Endothelial cell of umbilical vein (primary cell): ENCODE measurements around the gene VEGFC. TPM values are rescaled to one million over a fixed set of nuclear protein-coding genes. Genes with fewer than 3 reads are reported as not detected.

Experiments used
- BruUV-seq: library from RNA; stranded (reverse); fragments of 400-500 nt; replicated peaks from 2 replicates; lab custom pipeline; 2021; lab: Mats Ljungman, UMichigan
- CTCF ChIA-PET: fragments of 300-600, 350-600 bp; sonication (Branson Sonifier 250); formaldehyde crosslinking; loops from one replicate; lab custom pipeline; 2021; ENCODE audit warnings: antibody characterized with exemption, inconsistent platforms; lab: Charles Lee
- POLR2A ChIA-PET: fragments of 300-600, 350-600 bp; sonication (Branson Sonifier 250); formaldehyde crosslinking; loops from one replicate; lab custom pipeline; 2021; ENCODE audit warnings: antibody characterized with exemption, inconsistent platforms; lab: Charles Lee
- DNase-seq: peaks from one replicate; pipeline ENCODE4 v3.0.0-alpha.2; 2011; ENCODE audit warnings: low read depth, low spot score
- FAIRE-seq: peaks from 2 replicates; lab custom pipeline; 2011; peaks lifted over from hg19 to GRCh38; lab: Jason Lieb, UNC
- H2AFZ ChIP-seq: 2 replicates; pipeline ENCODE4 v1.6.0; 2012; ENCODE audit warnings: low read depth, low read length, control low read depth, inconsistent platforms
- H3K27ac ChIP-seq: 2 replicates; pipeline ENCODE4 v1.5.1; 2011; ENCODE audit warnings: low read depth, mild to moderate bottlenecking, control low read depth, low read length, moderate library complexity; ENCODE audit not compliant: insufficient read depth
- H3K27me3 ChIP-seq, 2 experiments: 2 replicates each; pipeline versions ENCODE4 v1.6.0 to v1.6.1; 2011; ENCODE audit warnings: low read length in 2 of 2, mixed read lengths in 1 of 2; ENCODE audit not compliant: control insufficient read depth in 2 of 2, insufficient read depth in 2 of 2
- H3K36me3 ChIP-seq, 2 experiments: 2 replicates in 1 of 2; 3 replicates in 1 of 2; pipeline ENCODE4 v1.5.1; 2011; ENCODE audit warnings: low read length in 2 of 2, mild to moderate bottlenecking in 1 of 2, moderate library complexity in 1 of 2; ENCODE audit not compliant: control insufficient read depth in 2 of 2, insufficient read depth in 2 of 2; ENCODE audit errors: extremely low read depth in 1 of 2
- H3K4me1 ChIP-seq: 3 replicates; pipeline ENCODE4 v1.5.1; 2011; ENCODE audit warnings: mild to moderate bottlenecking, low read length; ENCODE audit not compliant: control insufficient read depth, insufficient read depth; ENCODE audit errors: extremely low read depth
- H3K4me2 ChIP-seq: 2 replicates; pipeline ENCODE4 v1.6.1; 2011; ENCODE audit warnings: low read length, control low read depth, mixed read lengths; ENCODE audit not compliant: insufficient read depth
- H3K4me3 ChIP-seq, 3 experiments: fragments of 200-600 bp in 1 of 3; sonication (generic), shearing (Covaris generic) in 1 of 3; replicated peaks in 1 of 3; 2 replicates each; pipeline ENCODE4 v1.5.1; 2011 to 2016; ENCODE audit warnings: control low read depth in 3 of 3, low read length in 3 of 3, mild to moderate bottlenecking in 2 of 3, inconsistent platforms in 1 of 3, low read depth in 1 of 3, moderate library complexity in 1 of 3; ENCODE audit not compliant: insufficient read depth in 1 of 3
- H3K79me2 ChIP-seq: 2 replicates; pipeline ENCODE4 v1.6.0; 2012; ENCODE audit warnings: low read length, inconsistent platforms; ENCODE audit not compliant: control insufficient read depth, insufficient read depth
- H3K9ac ChIP-seq: replicated peaks from 2 replicates; pipeline ENCODE3; 2011; ENCODE audit warnings: low read length, control low read depth; ENCODE audit not compliant: insufficient read depth; ENCODE audit errors: extremely low read depth
- H3K9me1 ChIP-seq: replicated peaks from 3 replicates; pipeline ENCODE4 v1.6.0; 2011; ENCODE audit warnings: mild to moderate bottlenecking, low read length; ENCODE audit not compliant: control insufficient read depth, insufficient read depth; ENCODE audit errors: extremely low read depth
- H3K9me3 ChIP-seq: replicated peaks from 2 replicates; pipeline ENCODE4 v1.5.1; 2012; ENCODE audit warnings: low read length, inconsistent platforms; ENCODE audit not compliant: control insufficient read depth, insufficient read depth
- H4K20me1 ChIP-seq: replicated peaks from 2 replicates; pipeline ENCODE3; 2011; ENCODE audit warnings: mild to moderate bottlenecking, low read length; ENCODE audit not compliant: control insufficient read depth, insufficient read depth; ENCODE audit errors: extremely low read depth
- CTCF ChIP-seq, 2 donors: IDR thresholded peaks; 1 replicate in 1 of 2; 2 replicates in 1 of 2; pipeline ENCODE4 v1.5.1; 2011; ENCODE audit warnings: low read length in 2 of 2, mild to moderate bottlenecking in 2 of 2, moderate library complexity in 2 of 2, control low read depth in 1 of 2, inconsistent platforms in 1 of 2, low read depth in 1 of 2; ENCODE audit not compliant: insufficient read depth in 1 of 2; ENCODE audit errors: extremely low read depth in 1 of 2
- EZH2 ChIP-seq: IDR thresholded peaks from 2 replicates; pipeline ENCODE4 v1.6.1; 2012; ENCODE audit warnings: borderline replicate concordance, low read depth, mild to moderate bottlenecking, moderate library complexity, low read length, inconsistent platforms; ENCODE audit not compliant: severe bottlenecking
- FOS ChIP-seq: IDR thresholded peaks from 2 replicates; pipeline ENCODE4 v1.6.1; 2011; ENCODE audit warnings: mild to moderate bottlenecking, low read length, moderate library complexity, borderline replicate concordance; ENCODE audit not compliant: insufficient read depth
- GATA2 ChIP-seq: IDR thresholded peaks from 2 replicates; pipeline ENCODE4 v1.7.0; 2011; ENCODE audit warnings: low read depth, mild to moderate bottlenecking, moderate library complexity, mixed read lengths, low read length; ENCODE audit not compliant: insufficient read length, insufficient read depth
- JUN ChIP-seq: IDR thresholded peaks from 2 replicates; pipeline ENCODE4 v1.6.1; 2011; ENCODE audit warnings: borderline replicate concordance, low read depth; ENCODE audit not compliant: insufficient read length, insufficient read depth
- MYC ChIP-seq: IDR thresholded peaks from one replicate; pipeline ENCODE4 v1.6.1; 2011; ENCODE audit warnings: mild to moderate bottlenecking, low read depth, low read length
- POLR2A ChIP-seq: IDR thresholded peaks from 2 replicates; pipeline ENCODE4 v1.6.1; 2012; ENCODE audit warnings: low read depth, mild to moderate bottlenecking, control low read depth, low read length
- POLR2AphosphoS5 ChIP-seq: IDR thresholded peaks from 2 replicates; pipeline ENCODE4 v1.6.1; 2012; ENCODE audit warnings: low read depth, mild to moderate bottlenecking, control low read depth, low read length, moderate library complexity; ENCODE audit not compliant: insufficient read depth
- dilution Hi-C: fragments of 300-500 bp; cut with MboI; formaldehyde crosslinking; loops from one replicate; pipeline ENCODE4 v1.15.0; 2019; ENCODE audit warnings: low sequenced_read_pairs; ENCODE audit not compliant: extremely low pct_ligation_motif_present
- intact Hi-C: fragments of 100-400 bp; cut with micrococcal nuclease; formaldehyde crosslinking; loops from one replicate; pipeline ENCODE4 v1.10.0; 2022
- polyA plus RNA-seq, 4 experiments: library from polyadenylated mRNA; depleted of rRNA in 3 of 4; stranded (reverse) in 3 of 4; unstranded in 1 of 4; fragments of >200 nt; gene quantifications; 2 replicates each; pipeline versions ENCODE4 v1.2.1 to v1.2.3, GENCODE V29; 2011 to 2012; ENCODE audit warnings: missing spikeins in 1 of 4
- total RNA-seq: library from RNA; stranded (reverse); gene quantifications from 2 replicates; pipeline ENCODE4 v1.2.3, GENCODE V29; 2021
- TF ChIP-seq, protein P1 (sequence below): IDR thresholded peaks from 2 replicates; pipeline ENCODE4 v1.6.1; 2011; ENCODE audit not compliant: insufficient read depth, insufficient read length

The VEGFC gene
- total and polyA plus RNA-seq, 2 donors (not counting 3 experiments of a cell fraction or from before 2014, with no cell fraction given) = 20.4 to 34.9 TPM

DNA sequence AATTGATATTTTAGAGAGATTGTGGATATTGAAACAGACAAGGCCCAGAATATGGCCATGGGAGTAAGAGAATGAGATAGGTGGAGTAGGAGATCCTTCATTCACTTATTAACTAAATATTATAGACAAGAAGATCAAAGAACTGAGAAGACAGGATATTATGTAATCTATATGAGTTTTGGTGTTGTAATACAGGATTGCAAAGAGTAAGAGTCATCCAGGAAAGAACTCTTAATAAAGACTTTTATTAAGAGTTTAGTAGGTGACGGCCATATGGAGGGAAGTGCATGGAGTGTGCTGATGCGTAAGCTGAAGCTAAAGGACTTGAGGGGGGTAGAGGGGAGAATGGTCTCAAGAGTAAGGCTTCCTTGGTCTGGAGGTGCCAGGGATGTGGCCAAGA lies 153.7 kb downstream of the VEGFC start:
- peaks cover 6% of the 10 kb centered on the region in 2 experiments for H3K27me3 ChIP-seq
- ChIA-PET POLR2A (no interaction called here), CTCF (interaction anchor here (2.5 kb wide), 1 partner anchor 408 kb away, joined by 11 read pairs; no protein-coding TSS in a partner anchor)
- DNase-seq (no peak), FAIRE-seq (no peak)
- no peak overlapping the region for H3K9ac ChIP-seq
- no peaks in the 10 kb centered on the region for H4K20me1 ChIP-seq
- H3K4me2 ChIP-seq = no peak overlapping the region
- H2AFZ ChIP-seq = no peak overlapping the region
- H3K9me3 ChIP-seq = no peaks in the 10 kb centered on the region
- H3K4me3 ChIP-seq = no peak overlapping the region
- dilution Hi-C loops (no loop called here), intact Hi-C loops (loop anchor here (5.0 to 10.0 kb wide), 2 partner anchors 257 to 406 kb away; no protein-coding TSS in a partner anchor)
- no peaks in the 10 kb centered on the region for H3K36me3 ChIP-seq
- peaks cover 7% of the 10 kb centered on the region for H3K4me1 ChIP-seq
- no peaks in the 10 kb centered on the region for H3K79me2 ChIP-seq
- no peaks in the 10 kb centered on the region for H3K9me1 ChIP-seq
- no peak for TF ChIP-seq POLR2A
- TF ChIP-seq, protein P1, sequence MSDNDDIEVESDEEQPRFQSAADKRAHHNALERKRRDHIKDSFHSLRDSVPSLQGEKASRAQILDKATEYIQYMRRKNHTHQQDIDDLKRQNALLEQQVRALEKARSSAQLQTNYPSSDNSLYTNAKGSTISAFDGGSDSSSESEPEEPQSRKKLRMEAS = no peak
- no peak for TF ChIP-seq FOS
- TF ChIP-seq EZH2 = no peak
- no peak for TF ChIP-seq JUN
- no peak for TF ChIP-seq MYC
- TF ChIP-seq CTCF (IDR thresholded peaks at IDR 0.05; ENCODE audit: extremely low read depth in 1 of 2, insufficient read depth in 1 of 2, low read depth in 1 of 2, low read length in 2 of 2) = no peak
- TF ChIP-seq GATA2 = no peak
- TF ChIP-seq POLR2AphosphoS5 = no peak
- BruUV-seq = no TSS peak
- no peak overlapping the region for H3K27ac ChIP-seq
